GM15510 (cell line): ENCODE results near the gene ARHGEF7.

Experiments used
- POLR2A ChIP-seq: IDR thresholded peaks from 3 replicates; pipeline ENCODE4 v1.6.1; 2011; ENCODE audit warnings: borderline replicate concordance; ENCODE audit not compliant: insufficient read length; ENCODE audit errors: extremely low read depth

The ARHGEF7 gene

GRCh38 chr13:111115061-111115964 lies at the start of gene ARHGEF7:
TSS of gene ARHGEF7 (plus strand) at chr13:111115310. CDS start at chr13:111115527, 217 bp downstream.
- no peak for TF ChIP-seq POLR2A

GRCh38 chr13:111065698-111066097 lies 49.4 kb upstream of the ARHGEF7 start:
- TF ChIP-seq POLR2A, result no peak

GRCh38 chr13:111066544-111066943 lies 48.6 kb upstream of the ARHGEF7 start:
- no peak for TF ChIP-seq POLR2A

- TF ChIP-seq POLR2A, result no peak
These were observed 47.1 kb upstream of the ARHGEF7 start for GRCh38 chr13:111068009-111068350.

- TF ChIP-seq POLR2A, result no peak
These were observed 40.3 kb upstream of the ARHGEF7 start for GRCh38 chr13:111074826-111075225.

GRCh38 chr13:111076155-111077013 lies 38.7 kb upstream of the ARHGEF7 start:
- TF ChIP-seq POLR2A, result no peak

GRCh38 chr13:111079375-111079774 lies 35.7 kb upstream of the ARHGEF7 start:
- no peak for TF ChIP-seq POLR2A

- no peak for TF ChIP-seq POLR2A
These were observed 34.5 kb upstream of the ARHGEF7 start for GRCh38 chr13:111080642-111081041.

- TF ChIP-seq POLR2A, result no peak
These were observed 32.9 kb upstream of the ARHGEF7 start for GRCh38 chr13:111082240-111082639.

- TF ChIP-seq POLR2A, result no peak
These were observed 24.9 kb upstream of the ARHGEF7 start for GRCh38 chr13:111090169-111090568.

- no peak for TF ChIP-seq POLR2A
These were observed 22.4 kb upstream of the ARHGEF7 start for GRCh38 chr13:111092685-111093084.

- TF ChIP-seq POLR2A, result no peak
These were observed 22.0 kb upstream of the ARHGEF7 start for GRCh38 chr13:111093136-111093535.

GRCh38 chr13:111093634-111094033 lies 21.5 kb upstream of the ARHGEF7 start:
- no peak for TF ChIP-seq POLR2A

GRCh38 chr13:111095031-111095840 lies 19.9 kb upstream of the ARHGEF7 start:
- TF ChIP-seq POLR2A, result no peak
